HG02571 (cell line): ENCODE data around the gene SHANK3.
"Not testable (repeated sequence)": the region's sequence is repeated elsewhere in the genome, so short reads cannot be mapped to it uniquely, and the experiment has no call there.

Experiments
- ATAC-seq: cut with Tn5 transposase; IDR thresholded peaks from one replicate; pipeline ENCODE4 v1.9.1; 2021; ENCODE audit warnings: mild to moderate bottlenecking, moderate library complexity; ENCODE audit not compliant: unreplicated experiment

Gene SHANK3

DNA sequence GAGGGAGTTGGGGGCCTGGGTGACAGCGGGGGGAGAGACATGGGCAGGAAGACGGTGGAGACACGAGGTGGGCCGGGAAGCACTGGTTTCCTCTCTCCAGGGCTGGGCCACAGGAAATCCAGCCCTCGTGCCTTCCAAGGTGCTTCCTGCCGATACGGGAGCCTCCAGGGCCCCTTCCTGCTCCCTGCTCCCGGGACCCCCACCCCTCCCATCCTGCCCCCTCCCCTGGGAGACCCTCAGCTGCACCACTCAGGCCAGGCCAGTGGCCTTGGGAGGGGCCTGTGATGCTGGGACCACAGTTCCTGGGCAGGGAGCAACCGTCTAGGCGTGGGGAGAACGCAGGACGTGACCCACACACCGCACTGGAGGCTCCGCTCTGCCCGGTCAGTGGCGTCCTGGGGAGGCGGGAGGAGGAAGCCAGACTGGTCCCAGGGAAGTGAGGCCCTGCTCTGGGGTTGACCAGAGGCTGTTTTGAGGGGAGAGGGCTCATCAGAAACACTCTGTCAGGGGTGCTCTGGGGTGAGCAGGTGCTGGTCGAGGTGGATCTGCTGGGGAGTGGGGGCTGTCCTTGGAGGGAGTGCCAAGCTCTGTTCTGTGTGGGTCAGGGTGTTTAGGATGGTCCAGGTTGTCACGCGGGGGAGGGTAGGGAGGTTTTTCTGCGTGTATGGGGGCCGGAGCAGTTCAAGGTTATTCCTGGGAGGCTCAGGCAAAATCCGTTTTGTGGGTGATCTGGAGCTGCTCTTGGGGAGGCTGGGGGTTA, at the start of gene SHANK3:
TSS of gene SHANK3 (plus strand) at position 353 of the 760 bp plus-strand sequence.
- ATAC-seq, result no peak

DNA sequence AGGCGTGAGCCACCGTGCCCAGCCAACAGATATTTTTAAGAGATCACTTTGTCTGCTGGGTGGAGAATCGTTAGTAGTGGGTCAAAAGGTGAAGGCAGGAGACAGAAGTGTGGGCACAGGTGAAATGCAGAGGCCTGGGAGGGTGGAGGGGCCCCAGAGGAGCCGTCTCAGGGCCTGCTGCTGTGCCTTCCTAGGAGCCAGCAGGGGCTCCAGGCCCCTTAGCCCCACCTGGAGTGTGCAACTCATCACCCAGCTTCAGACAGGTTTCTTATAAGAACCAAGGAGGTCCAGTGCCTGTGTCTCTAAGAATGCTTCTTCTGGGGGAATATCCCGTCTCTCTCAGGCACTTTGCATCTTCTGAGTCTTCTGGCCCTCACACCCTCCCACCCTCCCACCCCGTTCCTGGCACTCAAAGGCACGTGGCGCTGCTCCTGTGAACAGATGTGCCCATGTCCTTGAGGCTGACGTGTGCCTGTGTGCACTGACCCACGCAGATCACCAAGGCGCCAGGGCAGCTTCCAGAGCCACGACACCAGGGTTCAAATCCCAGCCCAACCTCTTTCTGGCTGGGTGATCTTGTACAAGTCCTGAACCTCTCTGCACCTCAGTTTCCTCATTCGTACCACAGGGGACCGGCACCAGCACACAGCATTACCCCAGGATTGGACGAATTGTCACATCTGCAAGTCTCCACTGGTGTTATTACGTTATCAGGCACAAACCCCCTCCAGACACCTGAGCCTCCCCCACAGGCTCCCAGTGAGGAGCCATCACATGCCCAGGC, 48.1 kb upstream of the SHANK3 start:
- ATAC-seq, result no peak

DNA sequence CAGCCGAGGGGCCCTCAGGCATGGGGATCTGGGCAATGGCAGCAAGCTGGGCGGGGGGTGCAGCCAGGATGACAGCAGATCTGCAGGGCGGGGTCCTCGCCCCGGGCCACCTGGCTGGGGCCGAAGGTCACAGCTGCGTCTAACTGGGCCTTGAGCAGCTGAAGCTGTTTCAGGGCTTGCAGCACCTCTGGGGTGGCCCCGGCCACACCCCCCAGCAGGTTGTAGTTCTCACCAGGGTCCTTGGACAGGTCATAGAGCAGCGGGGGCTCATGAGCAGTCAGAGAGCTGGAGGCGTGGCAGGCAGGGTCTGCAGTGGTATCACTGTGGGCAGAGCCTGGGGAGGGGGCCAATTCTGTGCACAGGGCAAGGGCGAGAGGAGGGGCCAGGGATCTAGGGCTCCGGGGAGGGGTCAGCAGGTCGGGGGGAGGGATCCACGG, 47.5 kb upstream of the SHANK3 start:
- ATAC-seq, result no peak

DNA sequence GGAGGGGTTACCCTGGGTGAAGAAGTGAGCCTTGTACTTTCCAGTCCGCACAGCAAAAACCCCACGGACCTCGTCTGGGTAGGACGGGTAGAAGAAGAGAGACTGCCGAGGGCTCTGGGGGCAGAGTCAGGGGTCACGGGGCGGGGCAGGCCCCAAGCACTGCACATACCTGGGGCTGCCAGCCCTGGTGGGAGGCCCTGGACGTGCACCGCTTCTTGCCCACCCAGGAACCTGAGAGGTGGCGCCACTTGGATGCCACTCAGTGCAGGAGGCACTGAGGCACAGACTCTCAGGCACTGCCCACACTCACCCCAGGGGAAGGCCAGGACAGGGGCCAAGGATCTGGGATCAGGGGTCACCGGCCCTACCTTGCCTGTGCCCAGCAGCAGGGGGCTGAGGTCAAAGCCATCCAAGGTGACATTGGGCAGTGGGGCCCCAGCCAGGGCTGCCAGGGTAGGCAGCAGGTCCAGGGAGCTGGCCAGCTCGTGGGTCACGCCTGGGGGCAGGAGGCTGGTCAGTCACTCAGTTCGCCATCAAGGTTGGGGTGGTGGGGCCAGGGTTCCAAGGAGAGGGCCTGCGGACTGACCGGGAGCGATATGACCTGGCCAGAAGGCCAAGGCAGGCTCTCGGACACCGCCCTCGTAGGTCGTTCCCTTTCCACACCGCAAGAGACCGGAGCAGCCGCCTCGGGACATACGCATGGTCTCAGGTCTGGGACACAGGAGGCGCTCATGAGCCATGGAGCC, 46.9 kb upstream of the SHANK3 start:
- no peak for ATAC-seq

DNA sequence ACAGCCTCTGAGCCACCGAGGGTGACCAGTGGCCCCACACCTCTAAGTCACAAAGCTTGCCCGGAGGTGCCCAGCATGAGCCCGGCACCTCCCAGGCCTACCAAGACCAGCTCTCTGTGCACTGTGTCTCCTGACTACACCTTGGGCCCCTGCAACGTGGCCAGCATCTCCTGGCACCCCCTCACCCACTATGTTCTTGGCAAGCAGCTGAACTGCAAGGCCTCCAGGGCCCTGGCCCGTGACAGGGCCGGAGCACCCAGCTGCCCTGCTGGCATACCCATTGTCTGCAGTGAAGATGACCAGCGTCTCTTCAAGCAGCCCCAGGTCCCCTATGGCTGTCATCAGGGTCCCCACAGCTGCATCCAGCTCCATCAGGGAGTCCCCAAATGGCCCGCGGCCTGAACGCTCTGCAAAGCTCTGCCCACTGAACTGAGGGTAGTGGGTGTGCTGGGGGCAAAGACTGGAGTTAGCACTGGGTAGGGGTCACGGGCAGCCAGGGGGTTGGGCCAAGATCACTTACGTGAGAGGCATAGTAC, 46.2 kb upstream of the SHANK3 start:
- ATAC-seq, result no peak

DNA sequence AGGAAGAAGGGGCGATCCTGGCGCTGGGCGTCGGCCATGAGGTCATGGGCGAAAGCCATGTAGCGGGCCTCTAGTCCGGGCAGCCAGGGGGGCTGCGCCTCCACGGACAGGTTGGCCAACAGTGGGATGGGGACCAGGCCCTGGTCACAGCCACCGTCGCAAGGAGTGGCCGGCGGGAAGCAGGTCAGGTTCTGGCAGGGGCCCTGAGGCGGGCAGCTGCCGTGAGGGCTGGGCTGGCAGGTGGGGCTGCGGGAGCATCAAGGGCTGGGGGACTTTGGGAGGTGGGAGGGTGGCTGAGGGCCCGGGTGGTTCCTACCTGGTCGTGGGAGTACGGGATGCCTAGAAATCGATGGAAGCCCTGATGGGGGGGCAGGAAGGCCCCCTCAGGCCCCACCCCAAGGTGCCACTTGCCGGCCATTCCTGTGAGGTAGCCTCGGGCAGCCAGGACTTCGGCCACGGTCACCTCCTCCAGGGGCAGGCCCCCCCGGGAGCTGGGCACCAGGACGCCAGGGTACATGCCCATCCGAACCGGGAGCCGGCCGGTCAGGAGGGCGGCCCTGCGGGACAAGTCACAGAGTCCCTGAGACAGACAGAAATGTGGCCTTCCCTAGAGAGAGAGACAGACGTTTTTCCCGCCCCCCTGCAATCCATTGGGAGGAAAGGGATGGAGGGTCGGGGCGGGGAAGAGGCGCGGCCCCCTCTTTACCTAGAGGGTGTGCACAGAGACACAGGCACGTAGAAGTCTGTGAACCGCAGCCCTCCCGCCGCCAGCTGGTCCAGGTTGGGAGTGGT, 45.6 kb upstream of the SHANK3 start:
- no peak for ATAC-seq

DNA sequence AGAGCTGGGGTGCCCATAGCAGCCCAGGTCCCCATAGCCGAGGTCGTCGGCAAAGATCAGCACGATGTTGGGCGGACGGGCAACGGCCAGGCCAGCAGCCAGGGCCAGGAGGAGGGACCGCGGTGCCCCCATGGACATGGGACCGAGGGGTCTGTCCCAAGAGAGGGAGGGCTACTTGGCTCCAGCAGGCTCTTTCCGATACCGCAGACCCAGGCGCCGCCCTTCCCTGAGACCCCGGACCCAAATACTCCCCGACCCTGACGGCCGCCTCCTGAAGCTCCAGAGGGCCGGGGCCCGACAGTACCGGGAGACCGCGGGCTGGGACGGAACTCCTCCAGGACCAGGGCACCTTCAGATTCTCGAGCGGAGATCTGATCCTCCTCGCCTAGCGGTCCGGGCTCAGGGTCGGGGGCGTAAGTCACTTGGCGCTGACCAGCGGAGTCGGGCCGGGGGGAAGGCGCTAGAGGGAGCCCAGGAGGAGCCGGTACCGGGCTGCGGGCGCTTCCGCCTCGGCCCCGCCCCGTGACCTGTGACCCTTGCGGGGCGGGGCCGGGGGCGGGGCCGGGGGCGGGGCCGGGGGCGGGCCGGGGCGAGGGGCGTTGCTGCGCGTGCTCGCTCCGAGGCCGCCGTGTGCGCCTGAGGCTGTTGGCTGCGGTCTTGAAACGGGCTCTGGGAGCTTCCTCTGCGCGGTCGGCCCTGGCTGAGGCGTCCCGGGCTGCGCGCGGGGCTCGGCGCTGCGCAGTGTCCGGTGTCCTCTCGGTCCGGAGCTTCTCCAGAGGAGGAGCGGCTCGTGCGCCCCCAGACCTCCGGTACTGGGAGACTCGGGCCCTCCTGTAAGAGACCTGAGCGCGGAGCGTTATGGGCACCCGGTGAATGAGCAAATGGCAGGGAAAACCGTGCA, 44.7 kb upstream of the SHANK3 start, which contains the start of gene ARSA:
TSS of gene ARSA (minus strand) at position 511 of the 901 bp plus-strand sequence. CDS start at position 138, 373 bp downstream.
- ATAC-seq, result peak; percentile 75

DNA sequence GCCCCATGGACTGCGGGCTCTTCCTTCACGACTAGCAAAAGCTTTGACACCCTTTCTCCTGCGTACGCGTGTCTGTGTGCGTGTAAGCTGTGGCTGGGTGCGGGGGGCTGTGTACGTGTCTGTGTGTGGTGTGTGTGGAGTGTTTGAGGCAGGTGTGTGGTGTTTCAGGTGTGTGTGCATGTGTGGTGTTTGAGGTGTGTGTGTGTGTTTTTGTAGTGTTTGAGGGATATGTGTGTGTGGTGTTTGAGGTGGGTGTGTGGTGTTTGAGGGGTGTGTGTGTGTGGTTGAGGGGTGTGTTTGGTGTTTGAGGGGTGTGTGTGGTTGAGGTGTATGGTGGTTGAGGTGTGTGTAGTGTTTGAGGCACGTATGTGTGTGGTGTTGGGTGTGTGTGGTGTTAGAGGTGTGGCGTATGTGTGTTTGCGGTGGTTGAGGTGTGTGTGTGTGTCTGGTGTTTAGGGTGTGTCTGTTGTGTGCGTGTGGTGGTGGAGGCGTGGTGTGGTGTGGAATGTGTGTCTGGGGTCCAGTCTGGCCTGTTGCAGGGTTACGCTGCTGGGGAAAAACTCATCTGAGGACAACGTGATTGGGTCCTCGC, 44.0 kb upstream of the SHANK3 start:
- ATAC-seq, result no peak

DNA sequence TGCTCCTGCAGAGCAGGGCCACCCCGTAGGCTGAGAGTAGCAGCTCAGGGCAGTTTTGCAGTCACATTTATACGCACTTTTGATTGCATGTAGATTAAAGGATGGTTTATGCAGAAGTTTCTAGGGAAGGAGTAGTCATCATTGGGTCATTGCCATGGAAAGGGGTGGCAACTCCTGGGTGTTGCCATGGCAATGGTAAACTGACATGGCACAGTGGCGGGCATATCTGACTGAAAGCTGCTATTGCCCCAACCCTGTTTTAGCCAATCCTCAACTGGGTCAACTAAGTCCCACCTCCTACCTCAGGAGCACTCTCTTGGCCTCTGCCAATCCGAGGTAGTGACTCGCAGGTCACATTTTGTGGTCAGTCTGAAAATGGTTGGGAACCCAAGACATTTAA, 42.2 kb upstream of the SHANK3 start:
- ATAC-seq, result no peak

DNA sequence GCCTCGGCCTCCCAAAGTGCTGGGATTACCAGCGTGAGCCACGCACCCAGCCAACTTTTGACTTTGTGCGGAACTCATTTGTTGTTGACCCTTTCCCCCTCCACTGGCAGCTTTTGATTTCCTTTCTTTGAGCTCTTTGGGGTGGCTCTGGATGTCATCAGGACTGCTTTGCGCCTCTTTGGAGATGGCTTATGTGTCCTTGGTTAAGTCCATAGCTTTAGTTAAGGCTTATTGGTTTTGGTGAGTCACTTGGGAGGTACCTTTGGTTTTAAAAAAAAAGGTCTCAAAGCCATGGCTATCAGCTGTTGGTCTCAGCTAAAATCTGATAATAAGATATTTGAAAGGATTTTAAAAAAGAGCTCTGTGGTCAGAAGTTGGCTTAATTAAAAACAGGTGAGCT, 39.5 kb upstream of the SHANK3 start:
- ATAC-seq, result no peak

DNA sequence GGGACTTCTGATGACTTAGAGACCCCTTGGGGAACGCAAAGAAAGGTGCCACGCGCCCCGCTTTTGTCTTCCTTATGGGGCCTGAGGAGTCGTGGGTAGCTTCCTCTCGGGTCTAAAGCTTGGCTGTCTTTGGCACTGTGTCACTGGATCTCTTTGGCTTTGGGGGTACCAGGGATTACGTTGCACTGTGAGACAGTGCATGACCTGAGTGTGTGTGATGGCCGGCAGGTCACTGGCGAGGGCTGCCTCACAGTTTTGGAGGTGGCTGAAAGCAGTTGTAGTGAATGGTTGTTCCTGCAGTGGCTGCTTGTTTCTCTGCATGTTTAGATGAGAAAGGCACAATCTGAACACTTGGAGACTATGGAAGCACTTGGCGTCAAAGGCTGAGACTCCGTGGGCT, 38.9 kb upstream of the SHANK3 start:
- ATAC-seq, result no peak

DNA sequence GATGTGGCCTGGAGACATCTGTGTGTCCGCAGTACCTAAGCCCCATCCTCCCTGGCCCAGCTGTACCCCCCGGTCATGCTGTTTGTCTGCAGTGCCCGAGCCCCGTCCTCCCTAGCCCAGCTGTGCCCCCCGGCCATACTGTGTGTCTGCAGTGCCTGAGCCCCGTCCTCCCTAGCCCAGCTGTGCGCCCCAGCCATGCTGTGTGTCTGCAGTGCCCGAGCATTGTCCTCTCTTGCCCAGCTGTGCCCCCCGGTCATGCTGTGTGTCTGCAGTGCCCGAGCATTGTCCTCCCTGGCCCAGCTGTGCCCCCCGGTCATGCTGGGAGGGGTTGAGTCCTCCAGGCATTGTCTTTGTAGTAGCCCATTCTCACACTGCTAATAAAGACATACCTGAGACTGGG, 37.0 kb upstream of the SHANK3 start:
- no peak for ATAC-seq

DNA sequence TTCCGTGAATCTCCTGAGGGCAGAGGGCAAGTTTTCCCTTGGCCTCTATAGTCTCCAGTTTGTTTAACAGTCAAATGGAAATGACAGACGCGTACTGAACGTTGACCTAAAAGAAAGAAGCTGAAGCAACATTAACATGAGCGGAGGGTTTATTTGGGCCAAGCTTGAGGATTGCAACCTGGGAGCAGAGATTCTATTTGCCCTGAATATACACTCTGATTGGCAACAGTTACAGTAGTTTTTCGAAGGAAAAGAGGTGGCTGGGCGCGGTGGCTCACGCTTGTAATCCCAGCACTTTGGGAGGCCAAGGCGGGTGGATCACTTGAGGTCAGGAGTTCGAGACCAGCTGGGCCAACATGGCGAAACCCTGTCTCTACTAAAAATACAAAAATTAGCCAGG, 32.3 kb upstream of the SHANK3 start:
- not testable (repeated sequence) for ATAC-seq

DNA sequence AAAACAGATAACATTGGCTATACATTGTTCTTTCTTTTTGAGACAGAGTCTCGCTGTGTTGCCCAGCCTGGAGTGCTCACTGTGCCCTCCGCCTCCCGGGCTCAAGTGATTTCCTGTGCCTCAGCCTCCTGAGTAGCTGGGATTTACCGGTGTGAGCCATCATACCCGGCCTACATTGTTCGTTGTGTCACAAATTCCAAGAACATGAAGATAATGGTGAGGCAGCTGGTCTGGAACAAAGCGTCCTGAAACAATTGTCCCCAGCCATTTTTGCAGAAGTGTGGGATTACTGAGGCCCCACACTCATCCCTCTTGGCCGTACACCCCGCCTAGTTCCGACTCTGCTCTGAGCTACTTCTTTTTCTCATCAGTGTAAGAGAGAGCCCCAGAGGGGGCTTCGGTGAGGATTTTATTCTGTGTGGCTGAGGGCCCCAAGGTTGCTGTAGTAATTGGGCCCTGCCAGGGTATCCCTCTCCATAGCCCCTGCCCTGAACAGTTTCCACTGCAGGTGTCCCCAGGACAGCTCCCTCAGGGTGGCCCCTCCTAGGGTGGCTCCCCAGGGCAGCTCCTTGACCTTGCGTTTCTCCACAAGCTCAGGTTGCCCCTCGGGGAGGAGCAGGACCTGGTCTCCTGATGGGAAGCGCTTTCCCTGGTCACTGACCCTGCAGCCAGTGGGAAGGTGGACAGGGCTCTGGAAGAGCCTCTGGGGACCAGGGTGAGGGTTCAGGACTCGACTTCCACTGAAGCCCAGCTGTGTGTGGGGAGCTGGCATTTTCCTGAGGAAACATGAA, 31.6 kb upstream of the SHANK3 start:
- no peak for ATAC-seq

DNA sequence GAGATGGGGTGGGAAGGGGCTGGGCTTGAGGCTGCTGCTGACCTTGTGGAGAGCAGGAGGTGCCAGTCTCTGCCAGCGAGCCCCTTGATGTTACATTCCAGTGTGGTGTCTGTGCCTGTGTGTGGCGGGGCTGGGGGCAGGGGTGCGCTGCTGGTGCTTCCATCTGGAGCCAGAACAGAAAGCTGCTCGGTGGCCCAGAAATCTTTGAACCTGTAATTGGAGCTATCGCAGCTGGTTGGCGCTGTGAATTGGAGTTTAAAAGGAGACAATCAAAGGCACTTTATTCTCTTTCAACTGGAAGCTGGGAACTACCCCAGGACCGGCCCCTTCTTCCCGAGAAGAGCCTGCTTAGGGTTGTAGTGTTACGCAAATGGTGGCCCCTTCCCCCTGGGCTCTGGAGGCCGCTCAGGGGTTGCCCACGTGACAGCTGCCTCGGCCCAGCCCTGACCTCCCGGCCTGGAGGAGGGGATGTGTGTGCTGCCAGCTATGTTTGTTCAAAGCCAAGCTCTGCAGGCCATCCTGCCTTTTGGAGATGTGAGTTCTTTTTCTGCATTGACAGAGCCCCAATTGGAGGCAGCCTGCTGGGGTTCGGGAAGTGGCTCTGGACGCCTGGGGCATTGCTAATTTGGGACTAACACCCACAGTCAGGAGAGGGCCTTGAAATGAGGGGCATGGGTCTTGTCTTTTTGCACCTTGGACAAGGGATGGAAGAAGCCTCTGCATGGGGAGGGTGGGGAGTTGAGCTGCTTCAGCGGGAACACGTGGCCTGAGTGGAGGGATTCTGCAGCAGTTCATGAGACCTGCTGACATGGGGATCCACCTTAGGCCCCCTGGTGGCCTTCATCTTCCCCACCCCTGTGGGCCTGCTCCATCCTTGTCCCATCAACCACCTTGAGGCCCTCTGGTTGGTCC, 30.7 kb upstream of the SHANK3 start:
- no peak for ATAC-seq

DNA sequence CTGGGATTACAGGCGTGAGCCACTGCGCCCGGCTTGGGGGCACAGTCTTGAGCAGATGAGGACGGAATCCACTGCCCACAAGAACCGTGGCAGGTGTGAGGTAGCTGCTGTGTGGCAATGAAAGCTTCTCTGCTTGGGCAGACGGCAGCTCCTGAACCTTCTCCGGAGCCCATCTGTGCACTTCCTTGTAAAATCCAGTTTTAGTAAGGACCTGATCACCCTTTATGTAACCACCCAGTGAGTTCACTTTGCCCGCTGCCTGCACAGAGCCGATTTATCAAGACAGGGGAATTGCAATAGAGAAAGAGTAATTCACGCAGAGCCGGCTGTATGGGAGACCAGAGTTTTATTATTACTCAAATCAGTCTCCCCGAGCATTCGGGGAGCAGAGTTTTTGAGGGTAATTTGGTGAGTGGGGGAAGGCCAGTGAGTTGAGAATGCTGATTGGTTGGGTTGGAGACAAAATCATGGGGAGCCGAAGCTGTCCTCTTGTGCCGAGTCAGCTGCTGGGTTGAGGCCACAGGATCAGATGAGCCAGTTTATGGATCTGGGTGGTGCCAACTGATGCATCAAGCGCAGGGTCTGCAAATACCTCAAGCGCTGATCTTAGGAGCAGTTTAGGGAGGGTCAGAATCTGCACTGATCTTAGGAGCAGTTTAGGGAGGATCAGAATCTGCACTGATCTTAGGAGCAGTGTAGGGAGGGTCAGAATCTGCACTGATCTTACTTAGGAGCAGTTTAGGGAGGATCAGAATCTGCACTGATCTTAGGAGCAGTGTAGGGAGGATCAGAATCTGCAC, 29.4 kb upstream of the SHANK3 start:
- ATAC-seq, result not testable (repeated sequence)

DNA sequence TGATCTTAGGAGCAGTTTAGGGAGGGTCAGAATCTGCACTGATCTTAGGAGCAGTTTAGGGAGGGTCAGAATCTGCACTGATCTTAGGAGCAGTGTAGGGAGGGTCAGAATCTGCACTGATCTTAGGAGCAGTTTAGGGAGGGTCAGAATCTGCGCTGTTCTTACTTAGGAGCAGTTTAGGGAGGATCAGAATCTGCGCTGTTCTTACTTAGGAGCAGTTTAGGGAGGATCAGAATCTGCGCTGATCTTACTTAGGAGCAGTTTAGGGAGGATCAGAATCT, 28.9 kb upstream of the SHANK3 start:
- not testable (repeated sequence) for ATAC-seq
